GM18505 (cell line): ENCODE results near the gene PAPPA2.

ENCODE experiments used
- ATAC-seq: cut with Tn5 transposase; IDR thresholded peaks from one replicate; pipeline ENCODE4 v1.9.1; 2021; ENCODE audit not compliant: unreplicated experiment
- POLR2A ChIP-seq: IDR thresholded peaks from 4 replicates; pipeline ENCODE4 v1.6.1; 2011; ENCODE audit warnings: borderline replicate concordance; ENCODE audit not compliant: insufficient read depth, insufficient read length; ENCODE audit errors: extremely low read depth

PAPPA2 gene

DNA sequence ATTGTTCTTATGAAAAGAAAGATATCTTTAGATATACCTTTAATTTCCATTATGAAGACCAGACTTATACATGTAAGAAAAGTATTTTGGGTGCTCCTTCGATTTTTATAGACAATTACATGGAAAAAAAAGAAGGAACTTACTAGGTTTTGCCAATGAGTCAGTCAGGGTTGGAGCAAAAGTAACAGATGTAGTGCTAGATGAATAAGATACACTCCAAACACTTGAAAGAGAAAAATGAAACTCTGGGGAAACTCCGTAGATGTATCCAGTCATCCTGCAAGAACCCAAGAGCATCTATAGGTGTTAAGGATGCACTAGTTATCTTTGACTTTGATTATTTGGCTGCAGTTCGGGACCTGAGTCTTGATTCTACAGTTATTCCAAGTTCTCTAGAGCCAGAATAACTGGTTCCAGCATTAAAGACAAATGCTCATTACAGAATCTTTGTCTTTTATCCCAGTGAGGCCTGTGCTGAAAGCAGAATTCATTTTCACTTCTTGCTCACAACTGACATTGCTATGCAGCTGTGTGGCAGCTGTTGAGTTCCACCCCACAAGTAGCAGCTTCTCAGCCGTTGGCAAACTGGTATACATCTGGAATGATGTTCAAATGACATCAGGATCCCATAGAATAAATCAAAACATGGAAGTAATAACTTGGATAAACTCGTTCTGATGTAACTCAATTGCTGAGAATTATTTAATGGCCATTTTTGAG lies 375.5 kb downstream of the PAPPA2 start:
- ATAC-seq: no peak
- no peak for TF ChIP-seq POLR2A

DNA sequence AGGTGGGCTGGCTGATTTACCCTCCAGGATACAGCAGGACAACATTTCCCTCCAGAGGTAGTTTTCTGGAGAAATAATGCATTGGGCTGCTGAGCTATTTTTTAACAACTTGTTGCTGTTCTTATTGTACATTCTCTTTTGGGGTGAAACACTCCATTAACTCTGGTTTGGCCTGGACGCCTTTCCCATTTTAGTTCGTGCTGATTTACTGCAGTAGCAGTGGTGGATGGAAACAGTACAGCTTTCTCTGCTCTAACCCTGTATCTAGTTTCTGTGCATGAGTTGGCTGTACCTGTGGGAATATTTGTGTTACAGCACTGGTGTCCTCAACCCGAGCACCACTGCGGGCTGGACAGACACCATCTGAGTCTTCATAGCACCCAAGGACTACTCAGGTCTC lies 376.2 kb downstream of the PAPPA2 start:
- no peak for TF ChIP-seq POLR2A
- no peak for ATAC-seq

GRCh38 chr1:176841238-176841637 lies 378.3 kb downstream of the PAPPA2 start:
- no peak for ATAC-seq
- TF ChIP-seq POLR2A: no peak

GRCh38 chr1:176843352-176844297 lies 380.6 kb downstream of the PAPPA2 start:
- no peak for ATAC-seq
- TF ChIP-seq POLR2A: no peak

GRCh38 chr1:176847052-176847451 lies 384.1 kb downstream of the PAPPA2 start:
- no peak for TF ChIP-seq POLR2A
- no peak for ATAC-seq

- TF ChIP-seq POLR2A: no peak
- ATAC-seq: no peak
These were observed 386.3 kb downstream of the PAPPA2 start for GRCh38 chr1:176849281-176849680.

DNA sequence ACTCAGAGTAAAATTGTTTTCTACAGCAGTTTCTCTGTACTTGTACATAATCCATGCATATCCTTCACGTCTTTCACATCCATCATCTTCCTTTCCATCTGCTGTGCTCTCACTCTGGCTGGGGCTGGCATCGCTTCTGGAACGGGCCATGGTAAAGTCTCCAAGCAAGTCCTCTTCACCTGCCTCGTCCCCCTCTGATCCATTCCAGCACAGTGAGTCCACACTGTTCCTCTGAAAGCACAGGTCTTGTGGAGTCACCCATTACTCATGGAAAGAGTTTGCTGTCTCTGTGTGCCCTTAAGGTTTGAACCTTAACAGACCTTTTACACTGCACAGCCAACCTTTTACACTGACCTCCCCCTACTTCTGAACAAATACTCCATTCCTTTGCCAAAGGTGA lies 387.9 kb downstream of the PAPPA2 start:
- ATAC-seq: no peak

DNA sequence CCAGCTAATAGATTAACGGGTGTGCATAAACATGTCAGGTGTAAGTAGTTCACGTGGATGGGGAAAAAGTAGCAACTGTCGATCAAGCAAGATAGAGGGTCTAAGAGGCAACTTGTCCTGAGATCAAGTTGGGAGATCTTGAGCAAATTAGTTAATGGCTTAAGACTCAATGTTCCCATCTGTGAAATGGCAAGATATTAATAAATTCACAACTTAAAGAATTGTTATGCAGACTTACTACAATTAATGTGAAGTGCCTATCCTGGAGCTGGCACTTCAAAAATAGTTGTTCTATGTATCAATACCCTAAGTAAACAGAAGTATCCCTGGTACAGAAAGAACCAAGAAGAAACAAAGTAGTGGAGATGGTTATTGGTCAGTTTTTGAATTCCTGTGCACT lies 389.1 kb downstream of the PAPPA2 start:
- no peak for TF ChIP-seq POLR2A
- no peak for ATAC-seq

More for the DNA sequence above, 387.9 kb downstream of the PAPPA2 start:
- TF ChIP-seq POLR2A: no peak

DNA sequence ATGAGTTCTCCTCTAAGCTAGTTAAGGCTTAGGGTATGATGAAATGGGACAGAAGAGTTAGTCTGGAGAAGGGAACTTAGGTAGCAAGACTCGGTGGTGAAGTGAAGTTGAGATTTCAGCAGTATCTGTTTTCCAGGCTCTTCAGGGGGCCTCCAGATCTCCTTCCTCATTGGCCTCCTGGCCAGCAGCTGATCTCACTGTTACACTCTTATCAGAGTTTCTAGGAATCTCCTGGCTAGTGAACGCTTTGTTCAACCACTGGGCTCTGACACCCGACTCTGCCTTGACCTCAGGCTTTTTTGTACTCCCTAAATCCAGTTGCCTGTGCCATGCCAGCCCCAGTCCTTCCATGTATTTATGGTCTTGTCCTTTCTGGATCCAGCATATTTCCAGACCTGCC lies 390.5 kb downstream of the PAPPA2 start:
- ATAC-seq: no peak
- no peak for TF ChIP-seq POLR2A

GRCh38 chr1:176854121-176854520 lies 391.1 kb downstream of the PAPPA2 start:
- TF ChIP-seq POLR2A: no peak
- no peak for ATAC-seq

GRCh38 chr1:176854758-176855745 lies 392.1 kb downstream of the PAPPA2 start:
- ATAC-seq: no peak
- TF ChIP-seq POLR2A: no peak

DNA sequence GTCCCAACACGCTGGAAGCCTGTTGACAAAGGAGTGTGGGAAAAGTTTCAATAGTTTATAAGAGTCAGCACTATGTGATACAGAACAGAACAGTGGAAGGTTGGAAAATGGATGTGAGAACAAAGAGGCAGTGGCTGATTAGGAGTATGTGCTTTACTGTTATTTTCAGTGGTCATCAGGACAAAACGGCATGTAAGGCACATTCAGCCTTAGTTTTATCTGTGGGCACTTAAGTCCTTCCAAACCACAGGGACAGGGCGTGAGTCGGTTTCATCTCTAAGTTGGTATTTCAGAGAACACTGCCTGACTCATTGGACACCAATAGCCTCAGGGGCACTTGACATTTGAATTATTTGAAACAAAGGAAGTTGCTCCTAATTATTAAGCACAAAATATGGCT lies 394.7 kb downstream of the PAPPA2 start:
- no peak for ATAC-seq
- no peak for TF ChIP-seq POLR2A

DNA sequence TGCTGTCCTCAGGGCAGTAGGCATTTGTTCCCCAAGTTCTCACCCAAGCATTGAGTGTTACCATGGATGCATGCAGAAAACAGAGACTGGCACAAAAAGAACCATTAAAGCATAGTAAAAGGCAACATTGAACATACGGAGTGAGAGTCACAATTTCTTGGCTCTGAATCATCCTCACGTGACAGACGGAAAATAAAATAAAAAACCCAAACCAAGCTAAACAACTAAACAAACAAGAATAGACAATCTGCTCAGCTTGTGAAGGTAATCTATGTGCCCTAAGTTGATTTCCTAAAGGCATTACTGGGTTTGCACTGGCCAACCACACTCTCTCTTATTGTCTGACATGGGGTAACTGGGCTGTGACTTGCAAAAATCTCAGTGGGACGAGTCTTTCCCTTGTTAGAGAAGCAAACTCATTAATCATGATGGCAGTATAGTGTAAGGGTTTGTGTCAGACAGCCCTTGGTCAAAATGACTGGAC lies 395.5 kb downstream of the PAPPA2 start:
- ATAC-seq: no peak
- TF ChIP-seq POLR2A: no peak
